GM23338 (cell line): Measurements from ENCODE around the gene YPEL1. TPM values are rescaled to one million over a fixed set of nuclear protein-coding genes. Genes with fewer than 3 reads are reported as not detected.
"Not testable (repeated sequence)": the region's sequence is repeated elsewhere in the genome, so short reads cannot be mapped to it uniquely, and the experiment has no call there.

Source experiments
- ATAC-seq: fragments of 200-7000 bp; cut with Tn5 transposase; 3 replicates; pipeline ENCODE4 v1.9.1; 2020
- DNase-seq: peaks from one replicate; pipeline ENCODE4 v3.0.0-alpha.2; 2015; ENCODE audit warnings: low spot score
- H2AFZ ChIP-seq: fragments of 200-600 bp; sonication (generic); 2 replicates; pipeline ENCODE4 v1.8.0; 2016; ENCODE audit warnings: antibody characterized with exemption, mild to moderate bottlenecking, moderate library complexity
- H3F3A ChIP-seq: fragments of 200-600 bp; sonication (generic); replicated peaks from 2 replicates; pipeline ENCODE4 v1.8.0; 2017; ENCODE audit warnings: antibody characterized with exemption, mixed run types, low read depth
- H3K27ac ChIP-seq: fragments of 200-600 bp; sonication (generic); 2 replicates; pipeline ENCODE4 v1.6.1; 2016; ENCODE audit warnings: low read depth
- H3K27me3 ChIP-seq: fragments of 200-600 bp; sonication (generic); 2 replicates; pipeline ENCODE4 v1.8.0; 2016; ENCODE audit warnings: mild to moderate bottlenecking, mixed run types, moderate library complexity; ENCODE audit not compliant: insufficient read depth
- H3K36me3 ChIP-seq: fragments of 200-600 bp; sonication (generic); 2 replicates; pipeline ENCODE4 v1.8.0; 2016; ENCODE audit warnings: mild to moderate bottlenecking; ENCODE audit not compliant: insufficient read depth
- H3K4me1 ChIP-seq: fragments of 200-600 bp; sonication (generic); 2 replicates; pipeline ENCODE4 v1.8.0; 2016; ENCODE audit warnings: mild to moderate bottlenecking, moderate library complexity; ENCODE audit not compliant: insufficient read depth
- H3K4me2 ChIP-seq: fragments of 200-600 bp; sonication (generic); 2 replicates; pipeline ENCODE4 v1.7.1; 2017; ENCODE audit warnings: mixed run types
- H3K4me3 ChIP-seq: fragments of 200-600 bp; sonication (generic); 2 replicates; pipeline ENCODE4 v1.6.1; 2016; ENCODE audit warnings: mixed run types
- H3K79me2 ChIP-seq: fragments of 200-600 bp; sonication (generic); replicated peaks from 2 replicates; pipeline ENCODE4 v1.8.0; 2017; ENCODE audit warnings: mild to moderate bottlenecking; ENCODE audit not compliant: insufficient read depth
- H3K9me2 ChIP-seq: fragments of 200-600 bp; sonication (generic); 2 replicates; pipeline ENCODE4 v1.8.0; 2017; ENCODE audit not compliant: insufficient read depth
- H4K20me1 ChIP-seq: fragments of 200-600 bp; sonication (generic); replicated peaks from 2 replicates; pipeline ENCODE4 v1.8.0; 2017; ENCODE audit warnings: mild to moderate bottlenecking; ENCODE audit not compliant: insufficient read depth
- H3K27ac Mint-ChIP-seq: 2 replicates; pipeline ENCODE4 v1.8.0; 2020; ENCODE audit warnings: inconsistent platforms, mild to moderate bottlenecking, moderate library complexity, mixed read lengths
- H3K27me3 Mint-ChIP-seq: 3 replicates; pipeline ENCODE4 v1.8.0; 2022; ENCODE audit warnings: low read depth, mild to moderate bottlenecking, moderate library complexity, mixed read lengths, inconsistent platforms; ENCODE audit not compliant: insufficient read depth, poor library complexity
- H3K36me3 Mint-ChIP-seq: 3 replicates; pipeline ENCODE4 v1.8.0; 2021; ENCODE audit warnings: low read depth, mild to moderate bottlenecking, inconsistent platforms, moderate library complexity, mixed read lengths
- H3K4me1 Mint-ChIP-seq: 3 replicates; pipeline ENCODE4 v1.8.0; 2020; ENCODE audit warnings: mild to moderate bottlenecking, inconsistent platforms, mixed read lengths
- H3K4me3 Mint-ChIP-seq: 3 replicates; pipeline ENCODE4 v1.8.0; 2021; ENCODE audit warnings: moderate library complexity, mild to moderate bottlenecking, inconsistent platforms, mixed read lengths
- H3K9me3 Mint-ChIP-seq: 3 replicates; pipeline ENCODE4 v1.8.0; 2020; ENCODE audit warnings: moderate library complexity, mild to moderate bottlenecking, inconsistent platforms, mixed read lengths
- EZH2phosphoT487 ChIP-seq: fragments of 200-600 bp; sonication (generic); IDR thresholded peaks from one replicate; pipeline ENCODE4 v1.8.1; 2018; ENCODE audit warnings: antibody characterized with exemption; ENCODE audit not compliant: unreplicated experiment
- JUNB ChIP-seq: IDR thresholded peaks from one replicate; pipeline ENCODE4 v1.6.1; 2016; ENCODE audit warnings: antibody characterized with exemption; ENCODE audit not compliant: unreplicated experiment
- NANOG ChIP-seq: IDR thresholded peaks from 2 replicates; pipeline ENCODE4 v1.6.1; 2016; ENCODE audit warnings: antibody characterized with exemption, borderline replicate concordance
- ZNF331 ChIP-seq: fragments of 250-450 bp; sonication (Bioruptor Pico); IDR thresholded peaks from 2 replicates; pipeline ENCODE4 v1.5.0; 2020; ENCODE audit warnings: low read depth, mild to moderate bottlenecking, moderate library complexity
- polyA plus RNA-seq: library from polyadenylated mRNA; unstranded; fragments of >200 nt; fragmentation: Nextera tagmentation; extraction: Ambion mirVana; gene quantifications from 2 replicates; pipeline ENCODE4 v1.2.1, GENCODE V29; 2016
- total RNA-seq: library from RNA; depleted of rRNA; stranded (reverse); fragments of >200 nt; shearing (Covaris generic); gene quantifications from 2 replicates; pipeline ENCODE4 v1.2.3, GENCODE V29; 2014
- TF ChIP-seq, protein P1 (sequence below): fragments of 250-450 bp; sonication (Bioruptor Pico); IDR thresholded peaks from 2 replicates; pipeline ENCODE4 v1.5.0; 2020; ENCODE audit warnings: mild to moderate bottlenecking, moderate library complexity

The YPEL1 gene
- total and polyA plus RNA-seq, 2 experiments from 2014 or later, result 4.4 to 6.0 TPM

- not testable (repeated sequence) for H3K4me1 Mint-ChIP-seq, H3K9me3 Mint-ChIP-seq
Observed at GRCh38 chr22:21724496-21724895, 11.1 kb downstream of the YPEL1 start.

DNA sequence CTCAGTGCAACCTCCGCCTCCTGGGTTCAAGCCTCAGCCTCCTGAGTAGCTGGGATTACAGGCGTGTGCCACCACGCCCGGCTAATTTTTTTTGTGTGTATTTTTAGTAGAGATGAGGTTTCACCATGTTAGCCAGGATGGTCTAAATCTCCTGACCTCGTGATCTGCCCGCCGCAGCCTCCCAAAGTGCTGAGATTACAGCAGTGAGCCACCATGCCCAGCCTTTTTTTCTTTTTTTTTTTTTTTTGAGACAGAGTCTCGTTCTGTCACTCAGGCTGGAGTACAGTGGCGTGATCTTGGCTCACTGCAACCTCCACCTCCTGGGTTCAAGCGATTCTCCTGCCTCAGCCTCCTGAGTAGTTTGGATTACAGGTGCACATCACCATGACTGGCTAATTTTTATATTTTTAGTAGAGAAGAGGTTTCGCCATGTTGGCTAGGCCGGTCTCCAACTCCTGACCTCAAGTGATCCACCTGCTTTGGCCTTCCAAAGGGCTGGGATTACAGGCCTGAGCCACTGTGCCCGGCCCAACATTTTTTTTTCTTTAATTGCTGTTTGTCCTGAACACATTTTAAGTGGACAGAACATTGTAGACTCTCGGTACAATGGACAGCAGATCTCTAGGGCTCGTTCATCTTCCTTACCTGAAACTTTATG lies 14.3 kb downstream of the YPEL1 start:
- not testable (repeated sequence) for H2AFZ ChIP-seq, H3K27me3 Mint-ChIP-seq, H3K27me3 ChIP-seq, H3K27ac Mint-ChIP-seq, H3K4me2 ChIP-seq, H3K4me1 Mint-ChIP-seq, H3K9me3 Mint-ChIP-seq, ATAC-seq, H3K36me3 ChIP-seq, H3K36me3 Mint-ChIP-seq, H3K9me2 ChIP-seq, H3F3A ChIP-seq, H4K20me1 ChIP-seq, DNase-seq, H3K4me3 Mint-ChIP-seq, H3K4me1 ChIP-seq, H3K27ac ChIP-seq, H3K79me2 ChIP-seq, H3K4me3 ChIP-seq

More at GRCh38 chr22:21724496-21724895, 11.1 kb downstream of the YPEL1 start:
- not testable (repeated sequence) for H3K27ac Mint-ChIP-seq, H3K27ac ChIP-seq, H3K36me3 ChIP-seq, DNase-seq, H3K4me3 Mint-ChIP-seq, H3K9me2 ChIP-seq, H3K4me3 ChIP-seq, H2AFZ ChIP-seq, H3K27me3 Mint-ChIP-seq, H3K36me3 Mint-ChIP-seq, H3K27me3 ChIP-seq, H3K79me2 ChIP-seq, H4K20me1 ChIP-seq, H3K4me2 ChIP-seq, H3K4me1 ChIP-seq, H3F3A ChIP-seq, ATAC-seq

- DNase-seq, H3K4me3 ChIP-seq, H3K4me1 Mint-ChIP-seq, H3K36me3 ChIP-seq, H3K27ac ChIP-seq, ATAC-seq, H3K27me3 ChIP-seq, H3K36me3 Mint-ChIP-seq, H3K9me2 ChIP-seq, H3K9me3 Mint-ChIP-seq, H3K79me2 ChIP-seq, H3K4me2 ChIP-seq, H3K4me3 Mint-ChIP-seq, H3K27ac Mint-ChIP-seq, H3K27me3 Mint-ChIP-seq, H3F3A ChIP-seq, H2AFZ ChIP-seq, H4K20me1 ChIP-seq, H3K4me1 ChIP-seq: not testable (repeated sequence)
Observed at GRCh38 chr22:21720191-21720859, 15.3 kb downstream of the YPEL1 start.

GRCh38 chr22:21719024-21719423 lies 16.6 kb downstream of the YPEL1 start:
- Mint-ChIP-seq H3K4me3 (no peak overlapping the region), H3K27ac (no peak overlapping the region), H3K9me3 (no peaks in the 10 kb centered on the region), H3K36me3 (no peaks in the 10 kb centered on the region), H3K4me1 (no peaks in the 10 kb centered on the region), H3K27me3 (peaks cover 4% of the 10 kb centered on the region)
- ATAC-seq (no peak), DNase-seq (no peak)
- Histone ChIP-seq H3K36me3 (no peaks in the 10 kb centered on the region), H3F3A (0 out of 2 replicates have a peak, but pooled peaks cover 4% of the 10 kb centered on the region), H3K4me2 (no peak overlapping the region), H3K79me2 (no peaks in the 10 kb centered on the region), H3K27ac (no peak overlapping the region), H2AFZ (no peak overlapping the region), H3K27me3 (no peaks in the 10 kb centered on the region), H3K9me2 (no peaks in the 10 kb centered on the region), H3K4me1 (no peaks in the 10 kb centered on the region), H4K20me1 (no peaks in the 10 kb centered on the region; the same call in none of the 2 replicates), H3K4me3 (no peak overlapping the region)
- TF ChIP-seq NANOG, result no peak
- TF ChIP-seq ZNF331 (CRISPR knock-in tag), result no peak
- no peak for TF ChIP-seq JUNB
- TF ChIP-seq, protein P1, sequence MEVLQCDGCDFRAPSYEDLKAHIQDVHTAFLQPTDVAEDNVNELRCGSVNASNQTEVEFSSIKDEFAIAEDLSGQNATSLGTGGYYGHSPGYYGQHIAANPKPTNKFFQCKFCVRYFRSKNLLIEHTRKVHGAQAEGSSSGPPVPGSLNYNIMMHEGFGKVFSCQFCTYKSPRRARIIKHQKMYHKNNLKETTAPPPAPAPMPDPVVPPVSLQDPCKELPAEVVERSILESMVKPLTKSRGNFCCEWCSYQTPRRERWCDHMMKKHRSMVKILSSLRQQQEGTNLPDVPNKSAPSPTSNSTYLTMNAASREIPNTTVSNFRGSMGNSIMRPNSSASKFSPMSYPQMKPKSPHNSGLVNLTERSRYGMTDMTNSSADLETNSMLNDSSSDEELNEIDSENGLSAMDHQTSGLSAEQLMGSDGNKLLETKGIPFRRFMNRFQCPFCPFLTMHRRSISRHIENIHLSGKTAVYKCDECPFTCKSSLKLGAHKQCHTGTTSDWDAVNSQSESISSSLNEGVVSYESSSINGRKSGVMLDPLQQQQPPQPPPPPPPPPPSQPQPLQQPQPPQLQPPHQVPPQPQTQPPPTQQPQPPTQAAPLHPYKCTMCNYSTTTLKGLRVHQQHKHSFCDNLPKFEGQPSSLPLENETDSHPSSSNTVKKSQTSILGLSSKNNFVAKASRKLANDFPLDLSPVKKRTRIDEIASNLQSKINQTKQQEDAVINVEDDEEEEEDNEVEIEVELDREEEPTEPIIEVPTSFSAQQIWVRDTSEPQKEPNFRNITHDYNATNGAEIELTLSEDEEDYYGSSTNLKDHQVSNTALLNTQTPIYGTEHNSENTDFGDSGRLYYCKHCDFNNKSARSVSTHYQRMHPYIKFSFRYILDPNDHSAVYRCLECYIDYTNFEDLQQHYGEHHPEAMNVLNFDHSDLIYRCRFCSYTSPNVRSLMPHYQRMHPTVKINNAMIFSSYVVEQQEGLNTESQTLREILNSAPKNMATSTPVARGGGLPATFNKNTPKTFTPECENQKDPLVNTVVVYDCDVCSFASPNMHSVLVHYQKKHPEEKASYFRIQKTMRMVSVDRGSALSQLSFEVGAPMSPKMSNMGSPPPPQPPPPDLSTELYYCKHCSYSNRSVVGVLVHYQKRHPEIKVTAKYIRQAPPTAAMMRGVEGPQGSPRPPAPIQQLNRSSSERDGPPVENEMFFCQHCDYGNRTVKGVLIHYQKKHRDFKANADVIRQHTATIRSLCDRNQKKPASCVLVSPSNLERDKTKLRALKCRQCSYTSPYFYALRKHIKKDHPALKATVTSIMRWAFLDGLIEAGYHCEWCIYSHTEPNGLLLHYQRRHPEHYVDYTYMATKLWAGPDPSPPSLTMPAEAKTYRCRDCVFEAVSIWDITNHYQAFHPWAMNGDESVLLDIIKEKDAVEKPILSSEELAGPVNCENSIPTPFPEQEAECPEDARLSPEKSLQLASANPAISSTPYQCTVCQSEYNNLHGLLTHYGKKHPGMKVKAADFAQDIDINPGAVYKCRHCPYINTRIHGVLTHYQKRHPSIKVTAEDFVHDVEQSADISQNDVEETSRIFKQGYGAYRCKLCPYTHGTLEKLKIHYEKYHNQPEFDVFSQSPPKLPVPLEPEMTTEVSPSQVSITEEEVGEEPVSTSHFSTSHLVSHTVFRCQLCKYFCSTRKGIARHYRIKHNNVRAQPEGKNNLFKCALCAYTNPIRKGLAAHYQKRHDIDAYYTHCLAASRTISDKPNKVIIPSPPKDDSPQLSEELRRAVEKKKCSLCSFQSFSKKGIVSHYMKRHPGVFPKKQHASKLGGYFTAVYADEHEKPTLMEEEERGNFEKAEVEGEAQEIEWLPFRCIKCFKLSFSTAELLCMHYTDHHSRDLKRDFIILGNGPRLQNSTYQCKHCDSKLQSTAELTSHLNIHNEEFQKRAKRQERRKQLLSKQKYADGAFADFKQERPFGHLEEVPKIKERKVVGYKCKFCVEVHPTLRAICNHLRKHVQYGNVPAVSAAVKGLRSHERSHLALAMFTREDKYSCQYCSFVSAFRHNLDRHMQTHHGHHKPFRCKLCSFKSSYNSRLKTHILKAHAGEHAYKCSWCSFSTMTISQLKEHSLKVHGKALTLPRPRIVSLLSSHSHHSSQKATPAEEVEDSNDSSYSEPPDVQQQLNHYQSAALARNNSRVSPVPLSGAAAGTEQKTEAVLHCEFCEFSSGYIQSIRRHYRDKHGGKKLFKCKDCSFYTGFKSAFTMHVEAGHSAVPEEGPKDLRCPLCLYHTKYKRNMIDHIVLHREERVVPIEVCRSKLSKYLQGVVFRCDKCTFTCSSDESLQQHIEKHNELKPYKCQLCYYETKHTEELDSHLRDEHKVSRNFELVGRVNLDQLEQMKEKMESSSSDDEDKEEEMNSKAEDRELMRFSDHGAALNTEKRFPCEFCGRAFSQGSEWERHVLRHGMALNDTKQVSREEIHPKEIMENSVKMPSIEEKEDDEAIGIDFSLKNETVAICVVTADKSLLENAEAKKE (CRISPR knock-in tag), result no peak
- no peak for TF ChIP-seq EZH2phosphoT487
